SW 1271 (cell line): ENCODE measurements around the gene RAB31.

Experiments
- DNase-seq, 2 experiments: peaks; one replicate each; lab custom pipeline; 2025; lab: John Stamatoyannopoulos, UW

Gene RAB31

GRCh38 chr18:9788860-9789259, 80.8 kb downstream of the RAB31 start:
- DNase-seq: no peak

DNA sequence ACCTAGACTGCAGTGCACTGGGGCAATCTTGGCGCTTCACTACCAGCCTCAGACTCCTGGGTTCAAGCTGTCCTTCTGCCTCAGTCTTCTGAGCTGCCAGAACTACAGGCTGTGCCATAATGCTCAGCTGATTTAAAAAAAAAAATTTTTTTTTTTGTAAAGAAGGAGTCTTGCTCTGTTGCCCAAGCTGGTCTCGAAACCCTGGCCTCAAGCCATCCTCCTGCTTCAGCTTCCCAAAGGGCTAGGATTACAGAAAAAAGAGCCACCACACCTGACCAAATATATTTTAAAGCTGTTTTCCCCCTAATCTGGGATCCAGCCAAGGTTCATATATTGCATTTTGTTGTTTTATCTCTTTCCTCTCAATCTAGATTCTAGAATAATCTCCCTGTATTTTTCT, 82.2 kb downstream of the RAB31 start:
- no peak for DNase-seq

GRCh38 chr18:9791991-9792390, 83.9 kb downstream of the RAB31 start:
- DNase-seq: no peak

DNA sequence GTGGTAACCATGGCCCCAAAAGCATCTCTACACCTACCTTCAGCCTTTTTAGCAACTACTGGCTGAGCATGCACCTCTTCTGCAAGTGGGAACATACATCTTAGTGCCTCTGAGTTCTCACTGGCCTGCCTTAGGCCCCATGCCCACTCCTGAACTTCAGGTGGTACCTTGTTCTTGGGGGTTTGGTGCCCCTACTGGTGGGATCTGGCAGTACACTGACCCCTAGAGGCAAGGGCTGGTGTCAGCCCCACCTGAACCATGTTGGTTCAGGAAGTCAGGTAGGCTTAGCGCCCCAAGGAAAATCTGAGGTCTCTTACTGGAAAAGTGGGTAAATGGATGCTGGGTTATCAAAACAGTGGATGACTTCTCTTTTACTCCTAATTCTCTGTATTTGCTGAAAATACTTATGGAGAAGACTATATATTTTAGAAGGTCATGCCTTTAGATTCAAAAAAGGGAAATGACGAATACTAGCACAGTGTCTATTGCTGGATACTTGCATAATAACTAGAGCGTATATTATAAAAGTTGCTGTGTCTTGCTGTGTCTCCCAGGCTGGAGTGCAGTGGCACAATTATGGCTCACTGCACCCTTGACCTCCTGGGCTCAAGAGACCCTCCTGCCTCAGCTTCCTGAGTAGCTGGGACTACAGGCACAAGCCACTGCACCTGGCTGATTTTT, 84.6 kb downstream of the RAB31 start:
- no peak for DNase-seq

DNA sequence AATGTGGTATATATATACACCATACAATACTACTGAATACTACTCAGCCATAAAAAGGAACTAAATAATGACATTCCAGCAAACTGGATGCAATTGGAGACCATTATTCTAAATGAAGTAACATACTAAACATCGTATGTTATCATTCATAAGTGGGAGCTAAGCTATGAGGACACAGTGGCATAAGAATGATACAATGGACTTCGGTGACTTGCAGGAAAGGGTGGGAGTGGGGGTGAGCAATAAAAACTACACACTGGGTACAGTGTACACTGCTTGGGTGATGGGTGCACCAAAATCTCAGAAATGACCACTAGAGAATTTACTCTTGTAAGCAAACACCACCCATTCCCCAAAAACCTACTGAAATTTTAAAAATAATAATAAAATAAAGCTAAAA, 87.9 kb downstream of the RAB31 start:
- DNase-seq: no peak

DNA sequence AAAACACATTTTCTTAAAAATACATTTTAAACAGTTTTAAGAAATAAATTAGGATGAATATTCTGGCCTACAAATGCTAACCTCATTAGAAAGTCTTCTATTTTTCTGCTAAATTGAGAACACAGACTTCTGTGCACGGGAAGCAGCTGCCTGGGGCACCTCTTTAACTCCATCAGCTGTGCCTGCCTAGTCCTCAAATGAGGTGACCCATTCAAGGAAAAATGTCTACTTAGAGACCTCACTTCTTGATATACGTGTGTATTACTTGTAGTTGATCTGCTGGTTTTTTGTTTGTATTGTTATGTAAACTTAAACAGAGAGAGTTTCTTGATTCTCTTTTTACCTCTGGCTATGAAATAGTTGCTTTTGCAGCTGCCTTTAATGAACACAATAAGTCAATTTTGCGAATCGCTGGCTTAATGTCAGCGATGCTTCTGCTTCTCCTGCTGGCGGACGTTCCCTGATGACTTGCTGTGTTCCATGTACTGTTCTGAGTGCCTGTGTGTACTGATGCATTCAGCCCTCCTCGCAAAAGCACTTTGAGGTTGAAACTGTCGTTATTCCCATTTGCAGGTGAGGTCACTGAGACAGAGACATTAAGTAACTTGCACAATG, 88.9 kb downstream of the RAB31 start:
- no peak for DNase-seq

GRCh38 chr18:9802175-9803062, 94.3 kb downstream of the RAB31 start:
- DNase-seq: no peak

DNA sequence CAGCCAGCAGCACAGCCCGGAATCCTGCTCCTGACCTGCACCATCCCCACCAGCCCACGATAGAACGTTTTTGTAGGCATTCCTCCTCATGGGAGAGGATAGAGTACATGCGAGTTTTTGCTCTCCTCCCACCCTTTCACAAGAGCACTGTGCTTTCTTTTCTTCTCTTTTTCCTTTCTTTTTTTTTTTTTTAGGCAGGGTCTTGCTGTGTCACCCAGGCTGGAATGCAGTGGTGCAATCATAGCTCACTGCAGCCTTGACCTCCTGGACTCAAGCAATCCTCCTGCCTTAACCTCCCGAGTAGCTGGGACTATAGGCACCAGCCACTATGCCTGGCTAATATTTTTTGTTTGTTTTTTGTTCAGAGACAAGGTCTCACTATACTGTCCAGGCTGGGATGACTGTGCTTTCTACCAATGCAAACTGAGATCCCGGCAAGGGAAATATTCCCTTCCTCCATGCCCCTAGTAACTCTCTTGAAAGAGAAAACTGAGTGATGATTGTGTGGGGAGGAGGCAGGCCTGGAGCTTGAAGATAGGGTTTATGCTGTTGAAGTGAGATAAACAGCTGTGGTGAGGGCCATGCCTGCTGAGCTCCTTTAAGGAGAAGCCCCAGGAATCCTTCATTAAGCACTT, 95.1 kb downstream of the RAB31 start:
- no peak for DNase-seq

DNA sequence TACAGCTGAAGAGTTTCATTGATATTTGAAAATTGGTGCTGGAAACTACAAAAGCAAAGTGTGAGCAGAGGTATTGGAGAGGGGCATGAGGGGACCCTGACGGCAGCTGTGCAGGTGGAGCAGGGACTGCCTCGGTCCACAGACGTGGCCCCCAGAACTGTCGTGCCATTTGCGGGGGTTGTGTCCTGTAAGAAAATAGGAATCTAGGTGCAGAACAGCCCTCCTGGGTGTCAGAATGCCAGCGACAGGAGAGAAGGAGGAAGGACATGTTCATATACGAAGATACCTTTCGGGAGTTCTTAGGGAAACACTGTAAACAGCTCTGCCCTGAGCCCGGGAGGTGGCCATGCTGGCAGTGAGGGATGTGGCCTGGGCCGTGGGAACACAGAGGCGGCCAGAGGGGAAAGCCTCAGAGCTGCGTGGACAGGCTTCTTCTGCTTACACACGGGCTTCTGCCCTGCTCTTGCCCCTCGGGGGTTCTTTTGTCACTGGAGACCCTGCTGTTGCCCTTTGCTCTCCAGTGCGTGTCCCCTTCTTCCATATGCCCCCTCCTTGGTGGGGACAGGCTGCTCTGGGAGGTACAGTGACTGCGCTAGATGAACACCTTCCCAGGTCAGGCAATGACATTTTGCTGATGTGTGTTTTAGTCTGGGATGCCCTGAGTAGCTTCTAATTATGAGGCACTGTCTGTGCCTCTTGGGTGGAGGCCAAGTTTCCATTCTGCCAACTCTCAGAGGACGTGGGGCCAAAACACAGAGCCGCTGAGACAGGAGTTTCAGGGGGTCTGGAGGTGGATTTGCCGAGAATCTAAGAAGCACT, 95.8 kb downstream of the RAB31 start:
- no peak for DNase-seq

DNA sequence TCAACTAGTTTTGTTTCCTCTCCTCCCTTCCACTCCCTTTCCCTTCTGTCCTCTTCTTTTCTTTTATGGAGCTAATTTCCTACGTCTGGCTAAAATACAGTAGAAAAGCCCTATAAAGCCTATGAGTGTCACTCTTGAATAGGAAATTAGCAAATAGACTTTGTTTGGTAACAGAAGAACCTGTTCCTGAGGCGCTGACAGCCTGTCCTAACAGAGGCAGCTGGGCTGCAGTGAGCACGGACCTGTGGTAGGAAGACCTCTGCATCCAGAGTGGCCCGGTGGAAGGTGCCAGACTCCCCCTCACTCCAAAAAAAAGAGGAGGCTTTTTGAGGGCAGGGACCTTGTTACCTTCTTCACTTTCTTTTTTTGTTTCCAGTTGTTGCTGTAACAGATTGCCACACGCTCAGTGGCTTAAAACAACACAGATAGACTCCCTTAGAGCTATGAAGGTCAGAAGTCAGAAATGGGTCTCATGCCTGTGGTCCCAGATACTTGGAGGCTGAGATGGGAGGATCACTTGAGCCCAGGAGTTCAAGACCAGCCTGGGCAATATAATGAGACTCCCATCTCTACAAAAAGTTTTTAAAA, 96.5 kb downstream of the RAB31 start:
- DNase-seq: no peak

- no peak for DNase-seq
Measured at GRCh38 chr18:9806905-9807304, 98.8 kb downstream of the RAB31 start.

- DNase-seq: no peak
Measured at GRCh38 chr18:9808295-9809241, 100.5 kb downstream of the RAB31 start.

- no peak for DNase-seq
Measured at GRCh38 chr18:9809697-9810096, 101.6 kb downstream of the RAB31 start.

DNA sequence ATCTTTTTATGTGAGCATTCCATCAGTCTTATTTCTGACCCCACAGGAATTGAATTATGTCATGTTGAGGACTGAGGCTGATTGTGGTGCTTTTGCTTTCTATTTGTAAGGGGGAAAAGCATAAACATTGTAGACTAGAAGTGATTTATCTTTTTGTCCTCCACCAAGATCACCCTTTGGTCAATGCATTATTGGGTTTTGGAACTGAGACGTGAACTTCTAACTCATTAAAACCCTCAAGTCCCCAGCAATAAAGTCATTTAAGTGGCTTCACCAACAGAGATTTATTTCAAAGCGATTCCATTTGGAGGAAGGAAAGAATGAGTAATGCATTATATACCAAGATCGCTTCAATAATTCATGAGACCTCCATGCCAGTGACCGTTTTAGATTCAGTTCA, 102.2 kb downstream of the RAB31 start:
- no peak for DNase-seq

DNA sequence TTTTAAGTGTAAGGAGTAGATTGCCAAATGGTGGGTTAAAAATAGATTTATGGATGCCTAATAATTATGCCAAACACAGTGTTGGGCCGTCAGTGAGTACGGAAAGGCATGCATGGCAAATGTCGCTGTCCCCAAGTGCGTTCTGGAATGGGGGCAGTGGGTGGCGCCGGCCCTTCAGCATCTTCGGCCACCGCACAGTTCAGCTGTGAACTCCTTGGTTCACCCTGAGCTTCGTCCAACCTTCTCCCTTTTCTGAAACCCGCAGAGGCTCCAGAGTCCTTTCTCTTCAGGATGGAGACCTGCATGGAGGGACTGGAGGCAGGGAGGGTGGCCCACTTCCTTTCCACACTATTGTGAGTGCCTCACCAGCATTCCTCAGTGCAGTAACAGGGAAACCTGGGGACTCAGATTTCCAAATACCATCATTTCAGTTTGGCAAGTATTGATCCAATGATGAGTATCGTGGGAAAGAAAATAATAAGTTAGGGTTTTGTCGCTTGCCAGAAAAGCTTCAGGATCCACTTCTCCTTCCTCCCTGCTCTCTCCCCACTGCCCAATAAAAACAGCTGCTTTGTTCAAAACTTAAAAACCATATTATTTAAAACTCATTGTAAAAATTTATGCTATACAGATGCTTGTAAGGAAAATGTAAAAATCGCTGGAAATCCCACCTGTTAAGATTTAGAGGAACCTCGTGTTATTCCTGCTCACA, 103.0 kb downstream of the RAB31 start:
- DNase-seq: no peak

DNA sequence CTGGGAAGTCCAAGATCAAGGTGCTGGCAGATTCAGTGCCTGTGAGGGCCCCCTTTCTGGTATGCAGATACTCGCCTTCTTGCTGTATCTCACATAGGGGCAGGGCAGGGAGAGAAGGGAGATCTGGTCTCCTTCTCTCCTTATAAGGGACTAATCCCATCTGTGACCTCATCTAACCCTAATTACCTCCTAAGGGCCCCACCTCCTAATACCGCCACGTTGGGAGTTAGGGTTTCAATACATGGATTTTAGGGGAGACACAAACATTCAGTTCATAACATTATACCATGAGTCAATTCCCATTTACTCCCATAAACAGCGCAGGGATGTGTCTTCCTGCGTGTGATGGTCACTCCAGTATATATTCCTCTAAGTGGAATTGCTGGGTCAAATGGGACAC, 103.9 kb downstream of the RAB31 start:
- DNase-seq: no peak

GRCh38 chr18:9814431-9814830, 106.3 kb downstream of the RAB31 start:
- peak in 1 of 2 experiments; percentile 10 for DNase-seq

GRCh38 chr18:9817286-9817685, 109.2 kb downstream of the RAB31 start:
- no peak for DNase-seq

GRCh38 chr18:9817725-9818422, 109.8 kb downstream of the RAB31 start:
- no peak for DNase-seq
